ENCODE results near the gene ATP13A5. TPM values are rescaled to one million over a fixed set of nuclear protein-coding genes. Genes with fewer than 3 reads are reported as not detected.

Gene ATP13A5, protein sequence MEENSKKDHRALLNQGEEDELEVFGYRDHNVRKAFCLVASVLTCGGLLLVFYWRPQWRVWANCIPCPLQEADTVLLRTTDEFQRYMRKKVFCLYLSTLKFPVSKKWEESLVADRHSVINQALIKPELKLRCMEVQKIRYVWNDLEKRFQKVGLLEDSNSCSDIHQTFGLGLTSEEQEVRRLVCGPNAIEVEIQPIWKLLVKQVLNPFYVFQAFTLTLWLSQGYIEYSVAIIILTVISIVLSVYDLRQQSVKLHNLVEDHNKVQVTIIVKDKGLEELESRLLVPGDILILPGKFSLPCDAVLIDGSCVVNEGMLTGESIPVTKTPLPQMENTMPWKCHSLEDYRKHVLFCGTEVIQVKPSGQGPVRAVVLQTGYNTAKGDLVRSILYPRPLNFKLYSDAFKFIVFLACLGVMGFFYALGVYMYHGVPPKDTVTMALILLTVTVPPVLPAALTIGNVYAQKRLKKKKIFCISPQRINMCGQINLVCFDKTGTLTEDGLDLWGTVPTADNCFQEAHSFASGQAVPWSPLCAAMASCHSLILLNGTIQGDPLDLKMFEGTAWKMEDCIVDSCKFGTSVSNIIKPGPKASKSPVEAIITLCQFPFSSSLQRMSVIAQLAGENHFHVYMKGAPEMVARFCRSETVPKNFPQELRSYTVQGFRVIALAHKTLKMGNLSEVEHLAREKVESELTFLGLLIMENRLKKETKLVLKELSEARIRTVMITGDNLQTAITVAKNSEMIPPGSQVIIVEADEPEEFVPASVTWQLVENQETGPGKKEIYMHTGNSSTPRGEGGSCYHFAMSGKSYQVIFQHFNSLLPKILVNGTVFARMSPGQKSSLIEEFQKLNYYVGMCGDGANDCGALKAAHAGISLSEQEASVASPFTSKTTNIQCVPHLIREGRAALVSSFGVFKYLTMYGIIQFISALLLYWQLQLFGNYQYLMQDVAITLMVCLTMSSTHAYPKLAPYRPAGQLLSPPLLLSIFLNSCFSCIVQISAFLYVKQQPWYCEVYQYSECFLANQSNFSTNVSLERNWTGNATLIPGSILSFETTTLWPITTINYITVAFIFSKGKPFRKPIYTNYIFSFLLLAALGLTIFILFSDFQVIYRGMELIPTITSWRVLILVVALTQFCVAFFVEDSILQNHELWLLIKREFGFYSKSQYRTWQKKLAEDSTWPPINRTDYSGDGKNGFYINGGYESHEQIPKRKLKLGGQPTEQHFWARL
- not detected for polyA plus RNA-seq (2012; ENCODE audit: missing spikeins)

DNA sequence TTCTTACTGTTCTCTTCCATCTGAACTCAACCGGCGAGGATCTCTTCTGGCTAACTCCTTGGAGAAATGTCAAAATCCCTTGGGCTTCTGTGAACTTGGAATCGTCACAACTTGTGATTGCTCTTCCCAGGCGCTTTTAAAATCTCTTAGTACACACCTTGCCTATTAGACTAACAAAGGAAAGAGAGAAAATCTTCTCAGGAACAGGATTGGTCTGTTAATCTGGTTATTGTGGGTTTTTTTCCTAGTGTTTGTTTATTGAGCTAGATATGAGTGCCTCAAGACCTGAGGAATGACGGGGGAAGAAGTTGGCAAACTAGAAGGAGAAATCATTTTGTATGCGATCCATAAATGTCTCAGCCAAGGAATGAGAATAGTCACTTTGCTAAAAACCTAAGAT, at the start of gene ATP13A5:
TSS of gene ATP13A5 (minus strand) at position 48 of the 400 bp plus-strand sequence. CDS start at position 20, 28 bp downstream.
- DNase-seq (ENCODE audit: insufficient read length) (no peak), FAIRE-seq (no peak)
- TF ChIP-seq POLR2AphosphoS5 (IDR thresholded peaks at IDR 0.05; ENCODE audit: low read depth, low read length) (no peak), POLR2A (IDR thresholded peaks at IDR 0.05; ENCODE audit: low read depth, low read length) (no peak), TAF1 (IDR thresholded peaks at IDR 0.05; ENCODE audit: borderline replicate concordance, low read depth, low read length) (no peak)

DNA sequence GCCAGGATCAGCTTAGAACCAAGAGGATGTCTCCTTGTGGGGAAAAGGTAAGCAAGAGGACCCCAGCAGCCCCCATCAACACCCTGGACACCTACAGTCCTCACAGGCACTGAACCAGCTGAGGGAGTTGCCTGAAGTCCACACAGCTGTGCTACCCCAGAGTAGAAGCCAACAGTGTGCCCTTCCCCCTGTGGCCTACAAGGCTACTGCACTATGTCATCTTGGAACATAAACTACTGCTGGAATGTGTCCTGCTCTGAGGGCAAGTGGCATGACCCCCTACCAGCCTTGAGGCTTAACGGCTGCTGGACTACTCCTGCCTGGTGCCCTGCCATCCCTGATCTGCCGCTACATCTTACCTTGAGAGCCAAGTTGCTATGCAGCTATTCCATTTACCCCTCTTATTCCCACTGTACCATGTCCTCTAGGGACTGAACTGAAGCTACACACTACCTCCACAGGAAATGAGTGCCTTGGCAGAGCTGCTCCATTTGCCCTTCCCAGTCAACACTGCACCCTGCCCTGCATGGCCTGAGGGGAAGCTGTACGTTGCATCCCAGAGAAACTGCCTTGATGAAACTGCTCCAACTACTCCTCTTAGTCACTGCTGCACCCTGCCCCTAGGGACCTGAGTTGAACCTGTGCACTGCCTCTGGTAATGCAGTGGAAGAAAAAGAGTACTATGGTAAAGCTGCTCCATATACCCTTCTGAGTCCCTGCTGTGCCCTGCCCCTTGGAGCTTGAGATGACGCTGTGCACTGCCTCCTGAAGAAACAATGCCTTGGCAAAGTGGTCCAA, 40.2 kb upstream of the ATP13A5 start:
- FAIRE-seq (no peak), DNase-seq (ENCODE audit: insufficient read length) (no peak)
- TF ChIP-seq TAF1 (IDR thresholded peaks at IDR 0.05; ENCODE audit: borderline replicate concordance, low read depth, low read length) (no peak), POLR2AphosphoS5 (IDR thresholded peaks at IDR 0.05; ENCODE audit: low read depth, low read length) (no peak), POLR2A (IDR thresholded peaks at IDR 0.05; ENCODE audit: low read depth, low read length) (no peak)

DNA sequence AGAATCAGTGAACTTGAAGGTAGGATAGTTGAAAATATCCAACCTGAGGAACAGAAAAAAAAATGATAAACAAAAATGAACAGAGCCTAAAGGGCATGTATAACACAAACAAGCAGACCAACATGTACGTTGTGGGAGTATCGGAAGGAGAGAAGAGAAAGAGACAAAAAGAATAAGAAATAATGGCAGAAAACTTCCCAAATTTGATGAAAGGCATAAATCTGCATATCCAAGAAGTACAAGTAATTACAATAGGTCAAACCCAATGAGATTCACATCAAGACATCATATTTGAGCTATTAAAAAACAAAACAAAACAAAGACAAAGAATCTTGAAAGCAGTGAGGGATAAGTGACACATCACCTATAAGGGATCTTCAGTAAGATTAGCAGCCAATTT, 38.1 kb upstream of the ATP13A5 start:
- no peak for FAIRE-seq
- DNase-seq (ENCODE audit: insufficient read length): no peak
- TF ChIP-seq POLR2AphosphoS5 (IDR thresholded peaks at IDR 0.05; ENCODE audit: low read depth, low read length) (no peak), POLR2A (IDR thresholded peaks at IDR 0.05; ENCODE audit: low read depth, low read length) (no peak), TAF1 (IDR thresholded peaks at IDR 0.05; ENCODE audit: borderline replicate concordance, low read depth, low read length) (no peak)

DNA sequence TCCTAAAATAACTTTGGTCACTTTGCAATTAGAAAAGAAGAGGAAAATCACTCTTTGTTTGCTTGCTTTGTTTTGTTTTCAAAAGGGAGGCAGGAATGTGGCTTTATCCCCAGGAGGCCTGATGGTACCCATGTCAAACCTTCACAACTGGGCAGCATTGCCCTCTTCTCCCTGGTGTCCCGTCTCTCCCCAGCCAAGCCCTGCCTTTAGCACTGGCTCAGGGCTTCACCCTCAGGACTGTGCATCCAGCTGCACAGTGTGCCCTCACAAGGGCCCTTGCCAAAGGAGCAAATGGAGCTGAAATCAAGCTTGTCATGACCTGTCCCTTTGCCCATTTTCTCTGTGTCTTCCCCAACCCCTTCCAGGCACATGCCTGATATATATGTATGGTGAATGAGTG, 29.1 kb upstream of the ATP13A5 start:
- DNase-seq (ENCODE audit: insufficient read length) (no peak), FAIRE-seq (no peak)
- no peak for TF ChIP-seq TAF1 (IDR thresholded peaks at IDR 0.05; ENCODE audit: borderline replicate concordance, low read depth, low read length)
- no peak for TF ChIP-seq POLR2A (IDR thresholded peaks at IDR 0.05; ENCODE audit: low read depth, low read length)
- TF ChIP-seq POLR2AphosphoS5 (IDR thresholded peaks at IDR 0.05; ENCODE audit: low read depth, low read length): no peak

DNA sequence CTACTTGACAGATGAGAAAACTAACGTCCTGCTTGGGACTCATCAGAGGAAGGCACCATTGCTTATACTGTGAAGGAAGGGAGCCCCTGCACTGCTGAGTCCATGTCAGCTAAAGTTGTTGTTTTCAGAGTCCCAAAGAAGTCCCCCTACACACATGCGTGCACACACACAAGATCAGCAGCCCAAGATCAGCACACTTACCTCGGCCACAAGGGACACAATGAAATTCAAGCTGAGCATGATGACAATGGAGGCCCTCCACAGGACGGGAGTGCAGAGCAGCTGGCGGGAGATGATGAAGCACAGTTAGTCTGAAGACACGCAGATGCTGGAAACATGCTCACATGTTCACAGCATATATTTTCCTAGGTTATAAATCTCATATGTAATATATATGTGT, 28.6 kb upstream of the ATP13A5 start:
- FAIRE-seq (no peak), DNase-seq (ENCODE audit: insufficient read length) (no peak)
- no peak for TF ChIP-seq POLR2A (IDR thresholded peaks at IDR 0.05; ENCODE audit: low read depth, low read length)

DNA sequence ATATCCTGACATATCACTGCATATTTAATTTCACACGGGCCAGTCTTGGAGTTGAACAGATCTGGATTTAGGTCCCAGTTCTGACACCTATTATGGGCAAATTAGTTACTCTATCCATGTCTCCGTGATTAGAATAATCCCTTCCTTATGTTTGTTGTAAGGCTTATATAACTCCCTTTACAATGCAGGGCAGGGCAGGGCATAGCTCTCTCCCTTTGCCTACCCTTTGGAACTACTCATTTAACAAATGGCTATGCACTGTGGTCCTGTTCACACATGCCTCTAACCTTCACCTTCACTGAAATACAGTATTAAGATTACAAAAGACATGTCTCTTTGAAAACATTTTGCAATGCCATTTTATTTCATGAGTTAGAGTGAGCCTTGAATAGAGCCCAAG, 24.8 kb upstream of the ATP13A5 start:
- TF ChIP-seq POLR2A (IDR thresholded peaks at IDR 0.05; ENCODE audit: low read depth, low read length) (no peak), TAF1 (IDR thresholded peaks at IDR 0.05; ENCODE audit: borderline replicate concordance, low read depth, low read length) (no peak), POLR2AphosphoS5 (IDR thresholded peaks at IDR 0.05; ENCODE audit: low read depth, low read length) (no peak)
- FAIRE-seq (no peak), DNase-seq (ENCODE audit: insufficient read length) (no peak)

DNA sequence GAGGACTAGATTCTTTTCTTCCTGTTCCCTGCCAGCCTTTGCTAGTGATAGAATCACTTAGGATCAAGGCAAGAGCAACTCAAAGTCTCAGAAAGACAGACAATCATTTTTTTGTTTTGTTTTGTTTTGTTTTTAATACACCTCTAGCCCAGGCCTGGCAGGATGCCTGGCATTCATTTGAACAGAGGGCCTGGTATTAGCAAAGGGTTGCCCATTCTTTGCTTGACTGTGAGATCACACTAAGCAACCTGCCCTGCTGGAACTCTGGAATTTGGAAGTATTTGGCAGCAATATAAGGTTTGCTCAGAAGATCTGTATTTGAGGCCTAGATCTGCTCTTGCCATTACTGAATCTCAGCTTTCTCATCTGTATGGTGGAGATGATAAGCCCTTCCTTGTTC, 21.8 kb upstream of the ATP13A5 start:
- TF ChIP-seq POLR2A (IDR thresholded peaks at IDR 0.05; ENCODE audit: low read depth, low read length): no peak
- DNase-seq (ENCODE audit: insufficient read length) (no peak), FAIRE-seq (no peak)

DNA sequence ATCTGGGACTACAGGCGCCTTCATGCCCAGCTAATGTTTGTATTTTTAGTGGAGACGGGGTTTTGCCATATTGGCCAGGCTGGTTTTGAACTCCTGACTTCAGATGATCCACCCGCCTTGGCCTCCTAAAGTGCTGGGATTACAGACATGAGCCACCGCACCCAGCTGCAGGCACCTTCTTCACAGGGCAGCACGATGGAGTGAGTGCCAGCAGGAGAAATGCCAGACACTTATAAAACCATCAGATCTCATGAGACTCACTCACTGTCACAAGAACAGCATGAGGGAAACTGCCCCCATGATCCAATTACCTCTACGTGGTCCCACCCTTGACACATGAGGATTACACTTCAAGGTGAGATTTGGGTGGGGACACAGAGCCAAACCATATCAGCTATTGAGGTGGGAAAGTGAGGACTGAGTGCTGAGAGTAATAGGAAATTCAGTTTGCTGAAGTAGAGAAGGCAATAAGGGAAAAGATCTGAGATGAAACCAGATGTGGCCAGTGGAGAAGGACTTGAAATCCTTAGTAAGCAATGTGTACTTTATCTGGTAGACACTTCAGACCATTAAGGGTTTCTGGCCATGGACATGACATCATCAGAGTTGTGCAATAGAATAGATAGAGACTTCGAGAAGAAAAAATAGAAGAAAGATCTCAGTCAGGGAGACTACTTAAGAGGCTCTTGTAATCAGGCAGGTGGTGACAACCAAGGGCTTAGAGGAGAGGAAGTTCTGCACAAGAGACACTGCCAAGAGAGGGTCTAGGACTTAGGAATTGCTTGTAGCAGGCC, 18.1 kb upstream of the ATP13A5 start:
- TF ChIP-seq TAF1 (IDR thresholded peaks at IDR 0.05; ENCODE audit: borderline replicate concordance, low read depth, low read length) (no peak), POLR2A (IDR thresholded peaks at IDR 0.05; ENCODE audit: low read depth, low read length) (no peak), POLR2AphosphoS5 (IDR thresholded peaks at IDR 0.05; ENCODE audit: low read depth, low read length) (no peak)
- no peak for FAIRE-seq

DNA sequence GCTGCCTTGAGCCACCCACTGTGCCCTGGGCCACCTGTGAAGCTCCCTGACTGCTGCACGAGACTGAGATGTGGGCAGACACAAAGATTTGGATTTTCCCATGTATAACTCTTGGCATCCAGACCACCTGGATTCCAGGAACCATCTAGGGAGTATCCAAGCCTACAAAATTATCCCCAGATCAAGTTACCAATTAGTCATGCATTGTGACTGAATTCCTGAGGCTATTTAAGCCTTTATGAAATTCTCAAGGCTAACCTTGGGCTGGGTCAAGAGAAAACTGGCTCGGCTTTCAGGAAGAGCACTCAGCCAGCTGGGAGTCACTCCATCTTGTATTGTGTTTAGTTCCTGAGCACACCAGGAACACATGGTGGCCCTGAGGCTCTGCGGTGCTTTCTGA, 13.3 kb upstream of the ATP13A5 start:
- DNase-seq (ENCODE audit: insufficient read length): no peak
- no peak for FAIRE-seq
- TF ChIP-seq POLR2A (IDR thresholded peaks at IDR 0.05; ENCODE audit: low read depth, low read length) (no peak), POLR2AphosphoS5 (IDR thresholded peaks at IDR 0.05; ENCODE audit: low read depth, low read length) (no peak), TAF1 (IDR thresholded peaks at IDR 0.05; ENCODE audit: borderline replicate concordance, low read depth, low read length) (no peak)

More for the DNA sequence above, 18.1 kb upstream of the ATP13A5 start:
- DNase-seq (ENCODE audit: insufficient read length): no peak

DNA sequence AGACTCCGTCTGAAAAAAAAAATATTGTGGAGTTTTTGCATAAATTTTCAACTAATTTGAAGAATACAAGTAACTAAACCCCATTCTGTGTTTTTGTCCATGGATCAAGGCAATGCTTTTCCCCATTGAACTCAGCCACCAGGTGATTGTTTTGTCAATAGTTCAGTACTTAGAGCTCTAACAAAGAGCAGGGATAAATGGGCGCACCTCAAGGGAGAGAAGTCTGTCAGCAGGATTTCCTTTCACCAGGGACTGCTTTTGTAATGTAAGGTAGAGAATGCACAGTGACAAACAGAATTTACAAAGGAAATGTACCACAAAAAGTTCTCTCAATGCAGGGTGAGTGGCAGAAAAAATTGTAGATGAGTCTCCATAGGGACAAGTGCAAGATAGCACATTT, 10.8 kb upstream of the ATP13A5 start:
- FAIRE-seq: no peak

More for the DNA sequence above, 10.8 kb upstream of the ATP13A5 start:
- DNase-seq (ENCODE audit: insufficient read length): no peak
- TF ChIP-seq TAF1 (IDR thresholded peaks at IDR 0.05; ENCODE audit: borderline replicate concordance, low read depth, low read length) (no peak), POLR2AphosphoS5 (IDR thresholded peaks at IDR 0.05; ENCODE audit: low read depth, low read length) (no peak), POLR2A (IDR thresholded peaks at IDR 0.05; ENCODE audit: low read depth, low read length) (no peak)

Data from GM12892 (cell line).